HepG2 (cell line): Measurements from ENCODE around the gene ADARB2. TPM values are rescaled to one million over a fixed set of nuclear protein-coding genes. Genes with fewer than 3 reads are reported as not detected.

ENCODE experiments used
- ATAC-seq: fragments of 200-7000 bp; cut with Tn5 transposase; 3 replicates; pipeline ENCODE4 v1.9.1; 2020; ENCODE audit warnings: mild to moderate bottlenecking, moderate library complexity
- BruUV-seq: library from RNA; stranded (reverse); fragments of 400-500 nt; replicated peaks from 2 replicates; lab custom pipeline; 2021; lab: Mats Ljungman, UMichigan
- CTCF ChIA-PET: fragments of 300-600 bp; formaldehyde crosslinking; extraction: SDS; loops from one replicate; lab custom pipeline; 2021; ENCODE audit warnings: low total read pairs, inconsistent platforms, low intra/inter-chr PET ratio; lab: Yijun Ruan, JAX
- POLR2A ChIA-PET: fragments of 350-600 bp; sonication (Branson Sonifier 250); formaldehyde crosslinking; loops from one replicate; lab custom pipeline; 2020; ENCODE audit warnings: antibody characterized with exemption, inconsistent platforms; lab: Yijun Ruan, JAX
- DNase-seq: peaks from one replicate; pipeline ENCODE4 v3.0.0-alpha.2; 2015; ENCODE audit warnings: low spot score
- FAIRE-seq: peaks from 3 replicates; lab custom pipeline; 2011; peaks lifted over from hg19 to GRCh38; lab: Jason Lieb, UNC
- H2AFZ ChIP-seq: one replicate; pipeline ENCODE4 v1.6.1; 2011; ENCODE audit warnings: low read length, inconsistent platforms
- H3K27ac ChIP-seq: fragments of 300-600 bp; 3 replicates; pipeline ENCODE4 v1.8.0; 2011; ENCODE audit warnings: mixed run types, mild to moderate bottlenecking, mixed read lengths, low read length, inconsistent platforms; ENCODE audit not compliant: insufficient read depth; ENCODE audit errors: extremely low read length
- H3K27me3 ChIP-seq, 2 experiments: fragments of 200-600 bp in 1 of 2; 2 replicates in 1 of 2; 3 replicates in 1 of 2; pipeline versions ENCODE4 v1.6.0 to v1.8.0; 2011; ENCODE audit warnings: low read length in 2 of 2, mild to moderate bottlenecking in 2 of 2, moderate library complexity in 2 of 2, inconsistent platforms in 1 of 2; ENCODE audit not compliant: insufficient read depth in 2 of 2, control insufficient read depth in 1 of 2
- H3K36me3 ChIP-seq, 2 experiments: fragments of 200-600 bp in 1 of 2; replicated peaks in 1 of 2; 2 replicates in 1 of 2; 3 replicates in 1 of 2; pipeline versions ENCODE4 v1.5.1 to v1.8.0; 2011; ENCODE audit warnings: low read length in 2 of 2, inconsistent platforms in 1 of 2; ENCODE audit not compliant: insufficient read depth in 2 of 2, control insufficient read depth in 1 of 2
- H3K4me1 ChIP-seq: 2 replicates; pipeline ENCODE4 v1.5.1; 2012; ENCODE audit warnings: low read length, inconsistent platforms; ENCODE audit not compliant: insufficient read depth
- H3K4me2 ChIP-seq: 2 replicates; pipeline ENCODE4 v1.6.0; 2011; ENCODE audit warnings: low read depth, low read length, inconsistent platforms
- H3K4me3 ChIP-seq, 3 experiments: fragments of 200-600 bp in 1 of 3; sonication (generic), shearing (Covaris generic) in 1 of 3; replicated peaks in 1 of 3; 2 replicates each; pipeline ENCODE4 v1.5.1; 2011 to 2016; ENCODE audit warnings: low read length in 3 of 3, inconsistent platforms in 2 of 3, low read depth in 2 of 3, mild to moderate bottlenecking in 2 of 3, control low read depth in 1 of 3, mixed read lengths in 1 of 3; ENCODE audit not compliant: insufficient read depth in 1 of 3
- H3K79me2 ChIP-seq: one replicate; pipeline ENCODE4 v1.6.1; 2011; ENCODE audit warnings: low read length, inconsistent platforms; ENCODE audit not compliant: insufficient read depth
- H3K9ac ChIP-seq: 2 replicates; pipeline ENCODE4 v1.6.0; 2011; ENCODE audit warnings: mild to moderate bottlenecking, low read depth, low read length, inconsistent platforms; ENCODE audit not compliant: insufficient read depth
- H3K9me3 ChIP-seq: 2 replicates; pipeline ENCODE4 v1.5.1; 2012; ENCODE audit warnings: mild to moderate bottlenecking, low read length
- H4K20me1 ChIP-seq: 2 replicates; pipeline ENCODE4 v1.6.0; 2011; ENCODE audit warnings: inconsistent platforms, mild to moderate bottlenecking, low read length, moderate library complexity; ENCODE audit not compliant: insufficient read depth
- FOXK1 ChIP-seq: sonication (generic); formaldehyde crosslinking; IDR thresholded peaks from 2 replicates; pipeline ENCODE4 v1.4.0; 2020; ENCODE audit warnings: low read depth, missing genetic modification reagents, borderline replicate concordance
- KDM6A ChIP-seq: IDR thresholded peaks from 2 replicates; pipeline ENCODE4 v1.6.1; 2016; ENCODE audit warnings: low read depth
- MIXL1 ChIP-seq: IDR thresholded peaks from 2 replicates; pipeline ENCODE4 v1.6.1; 2016
- NCOA1 ChIP-seq: sonication (generic); formaldehyde crosslinking; IDR thresholded peaks from 2 replicates; pipeline ENCODE4 v1.9.0; 2021; ENCODE audit warnings: missing genetic modification reagents
- NFIC ChIP-seq: IDR thresholded peaks from 2 replicates; pipeline ENCODE4 v1.6.1; 2012; ENCODE audit warnings: mild to moderate bottlenecking, low read length, inconsistent platforms
- NFKB2 ChIP-seq: sonication (generic); formaldehyde crosslinking; IDR thresholded peaks from 2 replicates; pipeline ENCODE4 v1.4.0; 2020; ENCODE audit warnings: missing genetic modification reagents, borderline replicate concordance
- PBX3 ChIP-seq: sonication (generic); formaldehyde crosslinking; IDR thresholded peaks from 2 replicates; pipeline ENCODE4 v1.8.1; 2023; ENCODE audit warnings: missing genetic modification reagents, inconsistent platforms, borderline replicate concordance
- REXO4 ChIP-seq: sonication (generic); formaldehyde crosslinking; IDR thresholded peaks from 2 replicates; pipeline ENCODE4 v1.8.0; 2022; ENCODE audit warnings: missing genetic modification reagents, mild to moderate bottlenecking, borderline replicate concordance
- SNAPC5 ChIP-seq: sonication (generic); formaldehyde crosslinking; IDR thresholded peaks from 2 replicates; pipeline ENCODE4 v1.8.1; 2023; ENCODE audit warnings: mild to moderate bottlenecking, missing genetic modification reagents, borderline replicate concordance
- XBP1 ChIP-seq: sonication (generic); formaldehyde crosslinking; IDR thresholded peaks from 2 replicates; pipeline ENCODE4 v1.5.0; 2020; ENCODE audit warnings: missing genetic modification reagents
- ZBTB38 ChIP-seq: sonication (generic); formaldehyde crosslinking; IDR thresholded peaks from 2 replicates; pipeline ENCODE4 v1.5.1; 2020; ENCODE audit warnings: mild to moderate bottlenecking, missing genetic modification reagents
- ZFYVE20 ChIP-seq: sonication (generic); formaldehyde crosslinking; IDR thresholded peaks from 2 replicates; pipeline ENCODE4 v1.8.0; 2023; ENCODE audit warnings: low read depth, mild to moderate bottlenecking, moderate library complexity, missing genetic modification reagents, borderline replicate concordance
- ZNF230 ChIP-seq: sonication (generic); formaldehyde crosslinking; IDR thresholded peaks from 2 replicates; pipeline ENCODE4 v1.4.0; 2020; ENCODE audit warnings: mild to moderate bottlenecking, missing genetic modification reagents
- ZNF547 ChIP-seq: sonication (generic); formaldehyde crosslinking; IDR thresholded peaks from 2 replicates; pipeline ENCODE4 v1.5.1; 2020; ENCODE audit warnings: mild to moderate bottlenecking, missing genetic modification reagents
- ZNF749 ChIP-seq: sonication (generic); formaldehyde crosslinking; IDR thresholded peaks from 2 replicates; pipeline ENCODE4 v1.8.0; 2022; ENCODE audit warnings: mild to moderate bottlenecking, missing genetic modification reagents, moderate library complexity, borderline replicate concordance
- ZNF761 ChIP-seq: sonication (generic); formaldehyde crosslinking; conservative IDR thresholded peaks from 2 replicates; pipeline ENCODE4 v1.4.0; 2020; ENCODE audit warnings: mild to moderate bottlenecking, missing genetic modification reagents
- ZNF781 ChIP-seq: sonication (generic); formaldehyde crosslinking; IDR thresholded peaks from 2 replicates; pipeline ENCODE4 v1.5.1; 2020; ENCODE audit warnings: borderline replicate concordance, mild to moderate bottlenecking, missing genetic modification reagents; ENCODE audit errors: not compliant biosample characterization
- WGBS: methylation state at CpG from one replicate; pipeline ENCODE4 v1.1.6; 2017; ENCODE audit warnings: low lambda C conversion rate; 5-methylcytosine and 5-hydroxymethylcytosine counted together
- in situ Hi-C: cut with HindIII; loops from 2 replicates; pipeline ENCODE4 v1.10.0; 2017; ENCODE audit warnings: low pct_unique_long_range_greater_than_20kb; ENCODE audit not compliant: extremely low pct_ligation_motif_present
- intact Hi-C: fragments of 100-400 bp; cut with micrococcal nuclease; formaldehyde crosslinking; loops from one replicate; pipeline ENCODE4 v1.10.0; 2022; ENCODE audit not compliant: unreplicated experiment
- polyA plus RNA-seq, 8 experiments: library from polyadenylated mRNA; depleted of rRNA in 3 of 8; stranded (reverse) in 7 of 8; unstranded in 1 of 8; fragments of >200 nt; fragmentation: Illumina TruSeq in 4 of 8; extraction: Trizol in 4 of 8; gene quantifications; 2 replicates each; pipeline versions ENCODE4 v1.2.1 to v1.2.3, GENCODE V29; 2011 to 2016; ENCODE audit warnings: low read depth in 4 of 8, missing spikeins in 1 of 8, mixed read lengths in 1 of 8; ENCODE audit not compliant: insufficient read depth in 1 of 8
- total RNA-seq, 5 experiments: library from RNA; depleted of rRNA; stranded (reverse); fragments of >200 nt; fragmentation: Illumina TruSeq; extraction: Trizol; gene quantifications; 2 replicates each; pipeline ENCODE4 v1.2.3, GENCODE V29; 2016; ENCODE audit warnings: low read depth in 1 of 5

The ADARB2 gene
- total and polyA plus RNA-seq, 2 of the 13 experiments (the other 11 are each of a cell fraction or from before 2014, with no cell fraction given): not detected

- CTCF ChIA-PET: no interaction called here
- Histone ChIP-seq H3K27me3 (peaks cover 2 to 47% of the 10 kb centered on the region in 2 experiments; a peak in 2 of 5 replicates), H3K36me3 (no peaks in the 10 kb centered on the region), H3K4me2 (no peak overlapping the region), H3K4me1 (no peaks in the 10 kb centered on the region), H3K79me2 (no peaks in the 10 kb centered on the region), H4K20me1 (no peaks in the 10 kb centered on the region), H3K27ac (no peak overlapping the region), H3K9ac (no peak overlapping the region), H3K4me3 (no peak overlapping the region), H2AFZ (no peak overlapping the region), H3K9me3 (no peaks in the 10 kb centered on the region)
- in situ Hi-C loops: no loop called here
- POLR2A ChIA-PET: no interaction called here
- 0% methylated on average over 5 of the region's 10 CpGs for WGBS
- ATAC-seq: no peak
- intact Hi-C loops: no loop called here
- BruUV-seq: no TSS peak
- FAIRE-seq: no peak
- TF ChIP-seq ZBTB38 (no peak), NFKB2 (CRISPR knock-in tag) (no peak), ZNF761 (no peak), MIXL1 (no peak), ZNF749 (CRISPR knock-in tag) (no peak), ZNF230 (no peak), NFIC (no peak), ZFYVE20 (no peak), NCOA1 (no peak), KDM6A (CRISPR knock-in tag) (no peak), FOXK1 (CRISPR knock-in tag) (no peak), ZNF781 (no peak), SNAPC5 (CRISPR knock-in tag) (no peak), PBX3 (no peak), XBP1 (CRISPR knock-in tag) (no peak), ZNF547 (no peak), REXO4 (no peak)
- DNase-seq: no peak
These were observed 268.5 kb downstream of the ADARB2 start for GRCh38 chr10:1468811-1469210.
